OCI-LY7 (cell line): ENCODE data around the gene CTNND2.

Experiments
- CTCF ChIP-seq: fragments of 200-600 bp; sonication (generic); conservative IDR thresholded peaks from 2 replicates; pipeline ENCODE4 v1.5.1; 2014; ENCODE audit warnings: mild to moderate bottlenecking, antibody characterized with exemption, low read length, moderate library complexity, mixed read lengths
- EZH2phosphoT487 ChIP-seq: fragments of 200-600 bp; sonication (generic); IDR thresholded peaks from 2 replicates; pipeline ENCODE4 v1.6.1; 2018; ENCODE audit warnings: low read depth, borderline replicate concordance, mild to moderate bottlenecking, mixed run types, antibody characterized with exemption, low read length, moderate library complexity, mixed read lengths

- no peak for TF ChIP-seq CTCF
- TF ChIP-seq EZH2phosphoT487 = no peak
These were observed 663.7 kb downstream of the CTNND2 start for GRCh38 chr5:11240293-11241190.
